GM12878 (cell line): ENCODE data around the gene ARHGEF26.

Source experiments
- BACH1 ChIP-seq: fragments of 450-650 bp; IDR thresholded peaks from 2 replicates; pipeline ENCODE4 v1.6.1; 2017; ENCODE audit warnings: mild to moderate bottlenecking, borderline replicate concordance
- BCL11A ChIP-seq: IDR thresholded peaks from 2 replicates; pipeline ENCODE4 v1.6.1; 2011; ENCODE audit warnings: low read depth, low read length
- CTCF ChIP-seq, 3 experiments: IDR thresholded peaks in 2 of 3; conservative IDR thresholded peaks in 1 of 3; 2 replicates each; pipeline ENCODE4 v1.5.1; 2011; ENCODE audit warnings: low read depth in 3 of 3, low read length in 3 of 3, mild to moderate bottlenecking in 3 of 3, control low read depth in 2 of 3, moderate library complexity in 2 of 3, inconsistent platforms in 1 of 3, mixed read lengths in 1 of 3; ENCODE audit not compliant: control insufficient read depth in 2 of 3, insufficient read depth in 1 of 3; ENCODE audit errors: extremely low read depth in 1 of 3
- EED ChIP-seq: sonication (generic); IDR thresholded peaks from 2 replicates; pipeline ENCODE4 v1.6.1; 2016; ENCODE audit warnings: antibody characterized with exemption, low read depth
- EZH2 ChIP-seq: IDR thresholded peaks from 2 replicates; pipeline ENCODE4 v1.6.1; 2012; ENCODE audit warnings: low read depth, mild to moderate bottlenecking, control low read depth, inconsistent platforms, low read length, borderline replicate concordance; ENCODE audit not compliant: control insufficient read depth
- MAX ChIP-seq: IDR thresholded peaks from 2 replicates; pipeline ENCODE4 v1.6.1; 2012; ENCODE audit warnings: low read depth, low read length, improper control_type of control experiment
- POLR2A ChIP-seq: IDR thresholded peaks from 2 replicates; pipeline ENCODE4 v1.6.1; 2011; ENCODE audit warnings: low read depth, mild to moderate bottlenecking, low read length
- RFX5 ChIP-seq: IDR thresholded peaks from 2 replicates; pipeline ENCODE4 v1.6.1; 2011; ENCODE audit warnings: low read depth, low read length, improper control_type of control experiment
- SMARCA5 ChIP-seq: fragments of 450-650 bp; IDR thresholded peaks from 2 replicates; pipeline ENCODE4 v1.6.1; 2017; ENCODE audit warnings: mild to moderate bottlenecking

GRCh38 chr3:154290187-154290586 lies 169.0 kb downstream of the ARHGEF26 start:
- TF ChIP-seq EZH2 (no peak), BCL11A (no peak), CTCF (IDR thresholded peaks at IDR 0.05 in 2 of 3, conservative IDR thresholded peaks at IDR 0.05 in 1 of 3; ENCODE audit: control insufficient read depth in 2 of 3, extremely low read depth in 1 of 3, insufficient read depth in 1 of 3, low read depth in 3 of 3, low read length in 3 of 3) (no peak), MAX (no peak), POLR2A (no peak), BACH1 (no peak), EED (no peak), RFX5 (no peak), SMARCA5 (no peak)
